Thyroid gland (tissue), 4 donors: ENCODE results near the gene DTNB.

Experiments used
- CTCF ChIP-seq, 6 experiments: fragments of 200-600 bp in 3 of 6; fragments of 450-650 bp in 3 of 6; sonication (generic) in 3 of 6; IDR thresholded peaks; one replicate each; pipeline ENCODE4 v1.5.1; 2016 to 2019; ENCODE audit warnings: antibody characterized with exemption in 6 of 6, mild to moderate bottlenecking in 2 of 6, inconsistent platforms in 1 of 6, moderate library complexity in 1 of 6
- POLR2A ChIP-seq, 2 donors: fragments of 450-650 bp; IDR thresholded peaks; one replicate each; pipeline ENCODE4 v1.6.1; 2017; ENCODE audit warnings: antibody characterized with exemption in 2 of 2, mild to moderate bottlenecking in 2 of 2, moderate library complexity in 1 of 2

- no peak for TF ChIP-seq CTCF (IDR thresholded peaks at IDR 0.05)
- TF ChIP-seq POLR2A (IDR thresholded peaks at IDR 0.05), result no peak
These were observed 86.0 kb downstream of the DTNB start for GRCh38 chr2:25587361-25587760.
